Liver (tissue), 9 donors: ENCODE data around the gene FZD1. TPM values are rescaled to one million over a fixed set of nuclear protein-coding genes. Genes with fewer than 3 reads are reported as not detected.

ENCODE experiments used
- DNase-seq: peaks from one replicate; pipeline ENCODE4 v3.0.0-alpha.2; 2017; ENCODE audit warnings: low spot score
- H3K27ac ChIP-seq, 2 donors: one replicate each; pipeline ENCODE4 v1.7.0; 2013; ENCODE audit warnings: inconsistent platforms in 2 of 2, low read length in 2 of 2, control low read depth in 1 of 2, low read depth in 1 of 2, mild to moderate bottlenecking in 1 of 2
- H3K27me3 ChIP-seq, 4 donors: one replicate each; pipeline versions ENCODE4 v1.6.1 to v1.7.0; 2013; ENCODE audit warnings: low read length in 3 of 4, inconsistent platforms in 1 of 4, mild to moderate bottlenecking in 1 of 4, moderate library complexity in 1 of 4; ENCODE audit not compliant: control insufficient read depth in 4 of 4, insufficient read depth in 4 of 4
- H3K36me3 ChIP-seq, 4 donors: one replicate each; pipeline versions ENCODE4 v1.6.1 to v1.7.0; 2013; ENCODE audit warnings: low read length in 3 of 4, mild to moderate bottlenecking in 3 of 4, low read depth in 1 of 4, moderate library complexity in 1 of 4; ENCODE audit not compliant: control insufficient read depth in 4 of 4, insufficient read depth in 3 of 4
- H3K4me1 ChIP-seq, 4 donors: one replicate each; pipeline versions ENCODE4 v1.6.1 to v1.7.0; 2013; ENCODE audit warnings: low read length in 3 of 4, mild to moderate bottlenecking in 3 of 4, moderate library complexity in 1 of 4; ENCODE audit not compliant: control insufficient read depth in 4 of 4, insufficient read depth in 4 of 4
- H3K4me3 ChIP-seq, 3 donors: one replicate each; pipeline versions ENCODE4 v1.6.1 to v1.7.0; 2013; ENCODE audit warnings: low read length in 3 of 3, control low read depth in 1 of 3, low read depth in 1 of 3, mild to moderate bottlenecking in 1 of 3
- H3K9ac ChIP-seq, 2 donors: one replicate each; pipeline ENCODE4 v1.7.0; 2013; ENCODE audit warnings: low read length in 2 of 2, mild to moderate bottlenecking in 2 of 2, moderate library complexity in 2 of 2, control low read depth in 1 of 2, low read depth in 1 of 2
- H3K9me3 ChIP-seq, 4 donors: one replicate each; pipeline versions ENCODE4 v1.6.1 to v1.7.0; 2013; ENCODE audit warnings: low read length in 3 of 4; ENCODE audit not compliant: control insufficient read depth in 4 of 4
- ATF3 ChIP-seq: IDR thresholded peaks from 2 replicates; pipeline ENCODE4 v1.6.1; 2016; ENCODE audit warnings: antibody characterized with exemption
- FOXA1 ChIP-seq: IDR thresholded peaks from 2 replicates; pipeline ENCODE4 v1.6.1; 2016; ENCODE audit warnings: antibody characterized with exemption
- FOXA2 ChIP-seq: IDR thresholded peaks from 2 replicates; pipeline ENCODE4 v1.6.1; 2016; ENCODE audit warnings: antibody characterized with exemption
- GABPA ChIP-seq, 2 donors: IDR thresholded peaks in 1 of 2; conservative IDR thresholded peaks in 1 of 2; 2 replicates each; pipeline ENCODE4 v1.6.1; 2016; ENCODE audit warnings: antibody characterized with exemption in 2 of 2, mild to moderate bottlenecking in 1 of 2, moderate library complexity in 1 of 2
- HNF4A ChIP-seq, 2 donors: conservative IDR thresholded peaks; 2 replicates each; pipeline ENCODE4 v1.6.1; 2016; ENCODE audit warnings: antibody characterized with exemption in 2 of 2, mild to moderate bottlenecking in 2 of 2
- HNF4G ChIP-seq: IDR thresholded peaks from 2 replicates; pipeline ENCODE4 v1.6.1; 2016; ENCODE audit warnings: antibody characterized with exemption
- JUND ChIP-seq, 2 donors: IDR thresholded peaks; 2 replicates each; pipeline ENCODE4 v1.6.1; 2016; ENCODE audit warnings: antibody characterized with exemption in 2 of 2
- MAX ChIP-seq: IDR thresholded peaks from 2 replicates; pipeline ENCODE4 v1.6.1; 2016; ENCODE audit warnings: antibody characterized with exemption
- NR2F2 ChIP-seq: IDR thresholded peaks from 2 replicates; pipeline ENCODE4 v1.6.1; 2016; ENCODE audit warnings: antibody characterized with exemption
- RAD21 ChIP-seq, 2 donors: IDR thresholded peaks; 2 replicates each; pipeline ENCODE4 v1.6.1; 2016; ENCODE audit warnings: antibody characterized with exemption in 2 of 2, mild to moderate bottlenecking in 2 of 2
- SP1 ChIP-seq: IDR thresholded peaks from 2 replicates; pipeline ENCODE4 v1.6.1; 2018; ENCODE audit warnings: antibody characterized with exemption, mild to moderate bottlenecking
- TAF1 ChIP-seq: conservative IDR thresholded peaks from 2 replicates; pipeline ENCODE4 v1.6.1; 2016; ENCODE audit warnings: antibody characterized with exemption, mild to moderate bottlenecking
- YY1 ChIP-seq: IDR thresholded peaks from 2 replicates; pipeline ENCODE4 v1.6.1; 2016; ENCODE audit warnings: antibody characterized with exemption, mild to moderate bottlenecking
- ZBTB33 ChIP-seq: IDR thresholded peaks from 2 replicates; pipeline ENCODE4 v1.6.1; 2016; ENCODE audit warnings: antibody characterized with exemption
- WGBS: extraction: QIAGEN DNeasy Blood & Tissue Kit; methylation state at CpG from one replicate; pipeline ENCODE4 v1.1.7; 2013; 5-methylcytosine and 5-hydroxymethylcytosine counted together
- polyA plus RNA-seq, 2 donors: library from polyadenylated mRNA; stranded (reverse) in 1 of 2; unstranded in 1 of 2; fragments of 200-250 nt in 1 of 2; fragments of >200 nt in 1 of 2; fragmentation: Nextera tagmentation in 1 of 2; extraction: Ambion mirVana in 1 of 2; gene quantifications; one replicate each; pipeline versions ENCODE4 v1.2.1 to v1.2.3, GENCODE V29; 2013 to 2015
- total RNA-seq, 2 donors: library from RNA; depleted of rRNA; stranded (reverse); fragments of >200 nt; gene quantifications; one replicate each; pipeline ENCODE4 v1.2.3, GENCODE V29; 2014
- donor health status: healthy.
- donor health status: healthy.
- donor health status: healthy.
- donor health status: healthy.
- donor health status: healthy.

FZD1 gene
- total and polyA plus RNA-seq, 4 donors, result 0.68 to 3.8 (median 2.6) TPM

GRCh38 chr7:91291902-91292301, 27.7 kb downstream of the FZD1 start:
- no peaks in the 10 kb centered on the region for H3K4me1 ChIP-seq
- H3K9ac ChIP-seq, result no peak overlapping the region
- H3K9me3 ChIP-seq, result no peaks in the 10 kb centered on the region
- no peak overlapping the region for H3K27ac ChIP-seq
- H3K27me3 ChIP-seq, result no peaks in the 10 kb centered on the region
- H3K36me3 ChIP-seq, result no peaks in the 10 kb centered on the region
- WGBS, result 84% methylated on average over 1 of the region's 1 CpG
- no peak overlapping the region for H3K4me3 ChIP-seq
- no peak for DNase-seq
- no peak for TF ChIP-seq HNF4G
- no peak for TF ChIP-seq FOXA2
- no peak for TF ChIP-seq GABPA (IDR thresholded peaks at IDR 0.05 in 1 of 2, conservative IDR thresholded peaks at IDR 0.05 in 1 of 2)
- no peak for TF ChIP-seq FOXA1
- no peak for TF ChIP-seq MAX
- no peak for TF ChIP-seq ATF3
- TF ChIP-seq JUND (IDR thresholded peaks at IDR 0.05), result no peak
- no peak for TF ChIP-seq TAF1
- TF ChIP-seq SP1, result no peak
- TF ChIP-seq HNF4A (conservative IDR thresholded peaks at IDR 0.05), result no peak
- TF ChIP-seq NR2F2, result no peak
- no peak for TF ChIP-seq YY1

GRCh38 chr7:91292506-91292905, 28.3 kb downstream of the FZD1 start:
- Histone ChIP-seq H3K9ac (no peak overlapping the region), H3K27ac (no peak overlapping the region), H3K9me3 (no peaks in the 10 kb centered on the region), H3K36me3 (no peaks in the 10 kb centered on the region), H3K4me3 (no peak overlapping the region), H3K4me1 (no peaks in the 10 kb centered on the region), H3K27me3 (no peaks in the 10 kb centered on the region)
- TF ChIP-seq JUND (IDR thresholded peaks at IDR 0.05) (no peak), MAX (no peak), ATF3 (no peak), FOXA2 (no peak), HNF4G (no peak)
- DNase-seq, result no peak
- 41% methylated on average over 1 of the region's 1 CpG for WGBS

GRCh38 chr7:91293136-91293535, 28.9 kb downstream of the FZD1 start:
- no peaks in the 10 kb centered on the region for H3K36me3 ChIP-seq
- H3K9ac ChIP-seq, result no peak overlapping the region
- no peak overlapping the region for H3K27ac ChIP-seq
- no peak for DNase-seq
- no peak for TF ChIP-seq ZBTB33
- TF ChIP-seq FOXA2, result no peak
- TF ChIP-seq GABPA (IDR thresholded peaks at IDR 0.05 in 1 of 2, conservative IDR thresholded peaks at IDR 0.05 in 1 of 2), result no peak
- TF ChIP-seq RAD21 (IDR thresholded peaks at IDR 0.05), result no peak
- TF ChIP-seq ATF3, result no peak
- no peak for TF ChIP-seq HNF4G
- H3K4me3 ChIP-seq, result no peak overlapping the region
- H3K9me3 ChIP-seq, result no peaks in the 10 kb centered on the region
- H3K27me3 ChIP-seq, result no peaks in the 10 kb centered on the region
- no peaks in the 10 kb centered on the region for H3K4me1 ChIP-seq
- WGBS, result 89% methylated on average over 2 of the region's 2 CpGs
